Keratinocyte (primary cell): Measurements from ENCODE around the gene FLNB. TPM values are rescaled to one million over a fixed set of nuclear protein-coding genes. Genes with fewer than 3 reads are reported as not detected.
A peak's percentile ranks its signal among the peaks of the same experiment; 100 is the strongest.

Experiments used
- DNase-seq: peaks from one replicate; pipeline ENCODE4 v3.0.0-alpha.2; 2011; ENCODE audit warnings: low read depth, missing footprints, low spot score
- FAIRE-seq: peaks from 2 replicates; lab custom pipeline; 2011; peaks lifted over from hg19 to GRCh38; lab: Jason Lieb, UNC
- H2AFZ ChIP-seq: 2 replicates; pipeline ENCODE4 v1.6.0; 2012; ENCODE audit warnings: low read length, control low read depth, inconsistent platforms; ENCODE audit not compliant: control insufficient read depth
- H3K27ac ChIP-seq: 2 replicates; pipeline ENCODE4 v1.5.1; 2011; ENCODE audit warnings: low read length; ENCODE audit not compliant: control insufficient read depth, insufficient read depth
- H3K27me3 ChIP-seq: 3 replicates; pipeline ENCODE4 v1.6.0; 2011; ENCODE audit warnings: low read length; ENCODE audit not compliant: control insufficient read depth, insufficient read depth; ENCODE audit errors: extremely low read depth
- H3K36me3 ChIP-seq, 2 experiments: 2 replicates in 1 of 2; 3 replicates in 1 of 2; pipeline ENCODE4 v1.5.1; 2011; ENCODE audit warnings: low read length in 2 of 2, mild to moderate bottlenecking in 1 of 2; ENCODE audit not compliant: control insufficient read depth in 2 of 2, insufficient read depth in 2 of 2; ENCODE audit errors: extremely low read depth in 1 of 2
- H3K4me1 ChIP-seq: 3 replicates; pipeline ENCODE4 v1.5.1; 2011; ENCODE audit warnings: low read length; ENCODE audit not compliant: control insufficient read depth, insufficient read depth; ENCODE audit errors: extremely low read depth
- H3K4me2 ChIP-seq: 3 replicates; pipeline ENCODE4 v1.6.0; 2011; ENCODE audit warnings: low read depth, low read length; ENCODE audit not compliant: control insufficient read depth, insufficient read depth; ENCODE audit errors: extremely low read depth
- H3K4me3 ChIP-seq, 3 experiments: fragments of 200-600 bp in 1 of 3; sonication (generic) in 1 of 3; 2 replicates in 2 of 3; 3 replicates in 1 of 3; pipeline ENCODE4 v1.5.1; 2011 to 2016; ENCODE audit warnings: low read length in 3 of 3, mild to moderate bottlenecking in 3 of 3, control low read depth in 2 of 3, inconsistent platforms in 1 of 3, low read depth in 1 of 3, mixed read lengths in 1 of 3, mixed run types in 1 of 3, moderate library complexity in 1 of 3; ENCODE audit not compliant: control insufficient read depth in 2 of 3, insufficient read depth in 2 of 3; ENCODE audit errors: extremely low read depth in 1 of 3
- H3K79me2 ChIP-seq: 2 replicates; pipeline ENCODE4 v1.6.0; 2012; ENCODE audit warnings: low read length; ENCODE audit not compliant: control insufficient read depth, insufficient read depth
- H3K9ac ChIP-seq: 3 replicates; pipeline ENCODE4 v1.6.0; 2011; ENCODE audit warnings: low read length; ENCODE audit not compliant: control insufficient read depth, insufficient read depth; ENCODE audit errors: extremely low read depth
- H3K9me1 ChIP-seq: 3 replicates; pipeline ENCODE4 v1.6.0; 2011; ENCODE audit warnings: low read length; ENCODE audit not compliant: control insufficient read depth, insufficient read depth; ENCODE audit errors: extremely low read depth
- H3K9me3 ChIP-seq: 2 replicates; pipeline ENCODE4 v1.5.1; 2012; ENCODE audit warnings: low read depth, low read length; ENCODE audit not compliant: control insufficient read depth
- H4K20me1 ChIP-seq: 3 replicates; pipeline ENCODE4 v1.6.0; 2011; ENCODE audit warnings: low read length; ENCODE audit not compliant: control insufficient read depth, insufficient read depth; ENCODE audit errors: extremely low read depth
- EZH2 ChIP-seq: IDR thresholded peaks from one replicate; pipeline ENCODE4 v1.6.1; 2012; ENCODE audit warnings: inconsistent platforms, mild to moderate bottlenecking, low read length, moderate library complexity
- dilution Hi-C: fragments of 300-500 bp; cut with MboI; formaldehyde crosslinking; loops from one replicate; pipeline ENCODE4 v1.7.0; 2020; ENCODE audit warnings: low sequenced_read_pairs; ENCODE audit not compliant: extremely low pct_ligation_motif_present
- polyA plus RNA-seq, 5 experiments: library from polyadenylated mRNA; depleted of rRNA in 3 of 5; stranded (reverse) in 3 of 5; stranded (forward) in 1 of 5; unstranded in 1 of 5; fragments of >200 nt; gene quantifications; 1 replicate in 1 of 5; 2 replicates in 3 of 5; 3 replicates in 1 of 5; pipeline versions ENCODE4 v1.2.1 to v1.2.3, GENCODE V29; 2011 to 2012; ENCODE audit warnings: missing spikeins in 2 of 5, low read depth in 1 of 5, low replicate concordance in 1 of 5
- TF ChIP-seq, protein P1 (sequence below), 3 experiments: IDR thresholded peaks in 1 of 3; conservative IDR thresholded peaks in 1 of 3; optimal IDR thresholded peaks in 1 of 3; 2 replicates in 2 of 3; 3 replicates in 1 of 3; pipeline versions ENCODE3 to v1.5.1; 2011; ENCODE audit warnings: low read length in 3 of 3, mild to moderate bottlenecking in 3 of 3, moderate library complexity in 2 of 3, control low read depth in 1 of 3, inconsistent platforms in 1 of 3; ENCODE audit not compliant: insufficient read depth in 2 of 3; ENCODE audit errors: extremely low read depth in 1 of 3

Gene FLNB
- polyA plus RNA-seq, 1 donor (not counting 4 experiments of a cell fraction or from before 2014, with no cell fraction given), result 289 TPM

DNA sequence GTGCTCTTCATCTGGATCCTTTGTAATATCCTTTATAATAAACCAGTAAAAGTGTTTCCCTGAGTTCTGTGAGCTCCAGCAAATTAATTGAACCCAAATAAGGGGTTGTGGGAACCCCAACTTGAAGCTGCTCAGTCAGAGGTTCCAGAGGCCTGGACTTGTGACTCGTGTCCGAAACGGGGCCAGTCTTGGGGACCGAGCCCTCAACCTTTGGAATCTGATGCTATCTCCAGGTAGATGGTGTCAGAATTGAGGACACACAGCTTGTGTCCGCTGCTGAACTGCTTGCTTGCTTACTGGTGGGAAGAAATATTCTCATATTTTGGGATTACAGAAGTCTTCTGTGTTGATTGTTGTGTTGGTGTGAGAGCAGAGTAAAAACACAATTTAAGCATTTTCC is 39.7 kb upstream of the FLNB start:
- TF ChIP-seq, protein P1, sequence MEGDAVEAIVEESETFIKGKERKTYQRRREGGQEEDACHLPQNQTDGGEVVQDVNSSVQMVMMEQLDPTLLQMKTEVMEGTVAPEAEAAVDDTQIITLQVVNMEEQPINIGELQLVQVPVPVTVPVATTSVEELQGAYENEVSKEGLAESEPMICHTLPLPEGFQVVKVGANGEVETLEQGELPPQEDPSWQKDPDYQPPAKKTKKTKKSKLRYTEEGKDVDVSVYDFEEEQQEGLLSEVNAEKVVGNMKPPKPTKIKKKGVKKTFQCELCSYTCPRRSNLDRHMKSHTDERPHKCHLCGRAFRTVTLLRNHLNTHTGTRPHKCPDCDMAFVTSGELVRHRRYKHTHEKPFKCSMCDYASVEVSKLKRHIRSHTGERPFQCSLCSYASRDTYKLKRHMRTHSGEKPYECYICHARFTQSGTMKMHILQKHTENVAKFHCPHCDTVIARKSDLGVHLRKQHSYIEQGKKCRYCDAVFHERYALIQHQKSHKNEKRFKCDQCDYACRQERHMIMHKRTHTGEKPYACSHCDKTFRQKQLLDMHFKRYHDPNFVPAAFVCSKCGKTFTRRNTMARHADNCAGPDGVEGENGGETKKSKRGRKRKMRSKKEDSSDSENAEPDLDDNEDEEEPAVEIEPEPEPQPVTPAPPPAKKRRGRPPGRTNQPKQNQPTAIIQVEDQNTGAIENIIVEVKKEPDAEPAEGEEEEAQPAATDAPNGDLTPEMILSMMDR (optimal IDR thresholded peaks at IDR 0.05 in 1 of 3, IDR thresholded peaks at IDR 0.05 in 1 of 3, conservative IDR thresholded peaks at IDR 0.05 in 1 of 3; ENCODE audit: extremely low read depth in 1 of 3, insufficient read depth in 2 of 3, low read length in 3 of 3), result no peak
- no peak for TF ChIP-seq EZH2
- FAIRE-seq (no peak), DNase-seq (no peak)
- no peaks in the 10 kb centered on the region for H4K20me1 ChIP-seq
- H3K36me3 ChIP-seq, result no peaks in the 10 kb centered on the region
- peaks cover 6% of the 10 kb centered on the region for H3K79me2 ChIP-seq
- H3K27ac ChIP-seq, result no peak overlapping the region
- no peak overlapping the region for H3K4me2 ChIP-seq
- no peak overlapping the region for H3K9ac ChIP-seq
- dilution Hi-C loops, result no loop called here
- no peak overlapping the region for H3K4me3 ChIP-seq
- H3K9me1 ChIP-seq, result no peaks in the 10 kb centered on the region
- no peaks in the 10 kb centered on the region for H3K9me3 ChIP-seq
- H3K4me1 ChIP-seq, result peaks cover 62% of the 10 kb centered on the region
- no peak overlapping the region for H2AFZ ChIP-seq
- H3K27me3 ChIP-seq, result no peaks in the 10 kb centered on the region

DNA sequence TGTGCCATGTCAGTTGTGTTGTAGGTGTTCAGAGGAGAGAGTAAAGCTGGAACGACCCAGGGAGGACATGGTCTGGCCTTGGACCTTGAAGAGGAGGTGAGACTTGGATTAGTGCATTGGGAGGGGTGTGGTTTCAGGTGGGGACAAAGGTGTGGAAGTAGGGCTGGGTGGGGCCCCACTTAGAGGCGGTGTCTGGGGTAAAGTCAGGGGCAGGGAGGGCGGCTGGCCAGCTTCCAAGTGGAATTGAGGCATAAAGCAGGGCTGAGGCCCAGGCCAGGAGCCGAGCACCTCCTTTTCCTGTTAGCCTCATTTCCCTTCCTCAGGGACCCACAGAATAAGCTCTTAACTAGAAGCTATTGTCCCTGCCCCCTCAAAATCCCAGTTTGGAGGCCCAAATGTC is 36.2 kb upstream of the FLNB start:
- peak overlapping the region in 2 of 3 experiments; percentile 23 to 55 for H3K4me3 ChIP-seq
- peak overlapping the region; percentile 71 for H3K9ac ChIP-seq
- H3K4me1 ChIP-seq, result peaks cover 71% of the 10 kb centered on the region
- dilution Hi-C loops, result no loop called here
- H3K27ac ChIP-seq, result peak overlapping the region; percentile 71
- no peak for DNase-seq
- peaks cover 6% of the 10 kb centered on the region for H3K79me2 ChIP-seq
- no peaks in the 10 kb centered on the region for H4K20me1 ChIP-seq
- TF ChIP-seq, protein P1 (optimal IDR thresholded peaks at IDR 0.05 in 1 of 3, IDR thresholded peaks at IDR 0.05 in 1 of 3, conservative IDR thresholded peaks at IDR 0.05 in 1 of 3; ENCODE audit: extremely low read depth in 1 of 3, insufficient read depth in 2 of 3, low read length in 3 of 3), result no peak
- TF ChIP-seq EZH2, result no peak
- no peaks in the 10 kb centered on the region for H3K9me3 ChIP-seq
- no peaks in the 10 kb centered on the region for H3K36me3 ChIP-seq
- FAIRE-seq, result peak; percentile 62
- peak overlapping the region; percentile 69 for H3K4me2 ChIP-seq
- H3K9me1 ChIP-seq, result no peaks in the 10 kb centered on the region
- H2AFZ ChIP-seq, result no peak overlapping the region
- H3K27me3 ChIP-seq, result no peaks in the 10 kb centered on the region
